HepG2 (cell line): ENCODE results near the gene MLNR. TPM values are rescaled to one million over a fixed set of nuclear protein-coding genes. Genes with fewer than 3 reads are reported as not detected.

Source experiments
- ATAC-seq: fragments of 200-7000 bp; cut with Tn5 transposase; 3 replicates; pipeline ENCODE4 v1.9.1; 2020; ENCODE audit warnings: mild to moderate bottlenecking, moderate library complexity
- BruUV-seq: library from RNA; stranded (reverse); fragments of 400-500 nt; replicated peaks from 2 replicates; lab custom pipeline; 2021; lab: Mats Ljungman, UMichigan
- CTCF ChIA-PET: fragments of 300-600 bp; formaldehyde crosslinking; extraction: SDS; loops from one replicate; lab custom pipeline; 2021; ENCODE audit warnings: low total read pairs, inconsistent platforms, low intra/inter-chr PET ratio; lab: Yijun Ruan, JAX
- POLR2A ChIA-PET: fragments of 350-600 bp; sonication (Branson Sonifier 250); formaldehyde crosslinking; loops from one replicate; lab custom pipeline; 2020; ENCODE audit warnings: antibody characterized with exemption, inconsistent platforms; lab: Yijun Ruan, JAX
- DNase-seq: peaks from one replicate; pipeline ENCODE4 v3.0.0-alpha.2; 2015; ENCODE audit warnings: low spot score
- FAIRE-seq: peaks from 3 replicates; lab custom pipeline; 2011; peaks lifted over from hg19 to GRCh38; lab: Jason Lieb, UNC
- H2AFZ ChIP-seq: one replicate; pipeline ENCODE4 v1.6.1; 2011; ENCODE audit warnings: low read length, inconsistent platforms
- H3K27ac ChIP-seq: fragments of 300-600 bp; 3 replicates; pipeline ENCODE4 v1.8.0; 2011; ENCODE audit warnings: mixed run types, mild to moderate bottlenecking, mixed read lengths, low read length, inconsistent platforms; ENCODE audit not compliant: insufficient read depth; ENCODE audit errors: extremely low read length
- H3K27me3 ChIP-seq, 2 experiments: fragments of 200-600 bp in 1 of 2; 2 replicates in 1 of 2; 3 replicates in 1 of 2; pipeline versions ENCODE4 v1.6.0 to v1.8.0; 2011; ENCODE audit warnings: low read length in 2 of 2, mild to moderate bottlenecking in 2 of 2, moderate library complexity in 2 of 2, inconsistent platforms in 1 of 2; ENCODE audit not compliant: insufficient read depth in 2 of 2, control insufficient read depth in 1 of 2
- H3K36me3 ChIP-seq, 2 experiments: fragments of 200-600 bp in 1 of 2; replicated peaks in 1 of 2; 2 replicates in 1 of 2; 3 replicates in 1 of 2; pipeline versions ENCODE4 v1.5.1 to v1.8.0; 2011; ENCODE audit warnings: low read length in 2 of 2, inconsistent platforms in 1 of 2; ENCODE audit not compliant: insufficient read depth in 2 of 2, control insufficient read depth in 1 of 2
- H3K4me1 ChIP-seq: 2 replicates; pipeline ENCODE4 v1.5.1; 2012; ENCODE audit warnings: low read length, inconsistent platforms; ENCODE audit not compliant: insufficient read depth
- H3K4me2 ChIP-seq: 2 replicates; pipeline ENCODE4 v1.6.0; 2011; ENCODE audit warnings: low read depth, low read length, inconsistent platforms
- H3K4me3 ChIP-seq, 3 experiments: fragments of 200-600 bp in 1 of 3; sonication (generic), shearing (Covaris generic) in 1 of 3; replicated peaks in 1 of 3; 2 replicates each; pipeline ENCODE4 v1.5.1; 2011 to 2016; ENCODE audit warnings: low read length in 3 of 3, inconsistent platforms in 2 of 3, low read depth in 2 of 3, mild to moderate bottlenecking in 2 of 3, control low read depth in 1 of 3, mixed read lengths in 1 of 3; ENCODE audit not compliant: insufficient read depth in 1 of 3
- H3K79me2 ChIP-seq: one replicate; pipeline ENCODE4 v1.6.1; 2011; ENCODE audit warnings: low read length, inconsistent platforms; ENCODE audit not compliant: insufficient read depth
- H3K9ac ChIP-seq: 2 replicates; pipeline ENCODE4 v1.6.0; 2011; ENCODE audit warnings: mild to moderate bottlenecking, low read depth, low read length, inconsistent platforms; ENCODE audit not compliant: insufficient read depth
- H3K9me3 ChIP-seq: 2 replicates; pipeline ENCODE4 v1.5.1; 2012; ENCODE audit warnings: mild to moderate bottlenecking, low read length
- H4K20me1 ChIP-seq: 2 replicates; pipeline ENCODE4 v1.6.0; 2011; ENCODE audit warnings: inconsistent platforms, mild to moderate bottlenecking, low read length, moderate library complexity; ENCODE audit not compliant: insufficient read depth
- ARNTL ChIP-seq: sonication (generic); formaldehyde crosslinking; IDR thresholded peaks from 2 replicates; pipeline ENCODE4 v1.4.0; 2020; ENCODE audit warnings: mild to moderate bottlenecking, missing genetic modification reagents
- CCDC6 ChIP-seq: sonication (generic); formaldehyde crosslinking; IDR thresholded peaks from 2 replicates; pipeline ENCODE4 v1.8.1; 2022; ENCODE audit warnings: mild to moderate bottlenecking, missing genetic modification reagents, moderate library complexity
- CHCHD3 ChIP-seq: sonication (generic); formaldehyde crosslinking; IDR thresholded peaks from 2 replicates; pipeline ENCODE4 v1.8.0; 2022; ENCODE audit warnings: mild to moderate bottlenecking, missing genetic modification reagents, moderate library complexity
- FOSL1 ChIP-seq: sonication (generic); formaldehyde crosslinking; IDR thresholded peaks from 2 replicates; pipeline ENCODE4 v1.9.0; 2021; ENCODE audit warnings: missing genetic modification reagents, borderline replicate concordance
- HNF1A ChIP-seq, 2 experiments: sonication (generic) in 1 of 2; formaldehyde crosslinking in 1 of 2; IDR thresholded peaks; 2 replicates each; pipeline versions ENCODE4 v1.4.0 to v1.6.1; 2016 to 2020; ENCODE audit warnings: borderline replicate concordance in 1 of 2, low read depth in 1 of 2, mild to moderate bottlenecking in 1 of 2, missing genetic modification reagents in 1 of 2
- NR2F1 ChIP-seq, 2 experiments: fragments of 450-650 bp in 1 of 2; formaldehyde crosslinking in 1 of 2; IDR thresholded peaks; 2 replicates each; pipeline versions ENCODE4 v1.5.0 to v1.6.1; 2016 to 2020; ENCODE audit warnings: mild to moderate bottlenecking in 1 of 2, missing compliant biosample characterization in 1 of 2, missing genetic modification reagents in 1 of 2, moderate library complexity in 1 of 2
- RAD21 ChIP-seq: fragments of 450-650 bp; formaldehyde crosslinking; IDR thresholded peaks from 2 replicates; pipeline ENCODE4 v1.5.0; 2020; ENCODE audit warnings: mild to moderate bottlenecking
- SIN3B ChIP-seq: fragments of 150-350 bp; IDR thresholded peaks from 2 replicates; pipeline ENCODE4 v1.6.1; 2014; ENCODE audit warnings: low read length
- SMC3 ChIP-seq: IDR thresholded peaks from 2 replicates; pipeline ENCODE4 v1.6.1; 2011; ENCODE audit warnings: low read length, improper control_type of control experiment
- SRSF4 ChIP-seq: fragments of 200-400 bp; formaldehyde crosslinking; IDR thresholded peaks from one replicate; pipeline ENCODE4 v1.6.1; 2018; ENCODE audit warnings: mild to moderate bottlenecking, low read depth, low read length, moderate library complexity; ENCODE audit not compliant: poor library complexity, severe bottlenecking
- STAG1 ChIP-seq: sonication (generic); formaldehyde crosslinking; IDR thresholded peaks from 2 replicates; pipeline ENCODE4 v1.4.0; 2020; ENCODE audit warnings: missing genetic modification reagents
- TARDBP ChIP-seq: sonication (generic); formaldehyde crosslinking; IDR thresholded peaks from 2 replicates; pipeline ENCODE4 v1.8.0; 2022; ENCODE audit warnings: mild to moderate bottlenecking, missing genetic modification reagents
- ZIK1 ChIP-seq: sonication (generic); formaldehyde crosslinking; IDR thresholded peaks from 2 replicates; pipeline ENCODE4 v1.5.0; 2020; ENCODE audit warnings: mild to moderate bottlenecking, low read depth, missing genetic modification reagents, borderline replicate concordance
- ZMYM4 ChIP-seq: sonication (generic); formaldehyde crosslinking; IDR thresholded peaks from 2 replicates; pipeline ENCODE4 v1.8.1; 2023; ENCODE audit warnings: mild to moderate bottlenecking, missing genetic modification reagents
- ZNF543 ChIP-seq: sonication (generic); formaldehyde crosslinking; IDR thresholded peaks from 2 replicates; pipeline ENCODE4 v1.4.0; 2020; ENCODE audit warnings: mild to moderate bottlenecking, missing genetic modification reagents
- ZNF629 ChIP-seq: sonication (generic); formaldehyde crosslinking; conservative IDR thresholded peaks from 2 replicates; pipeline ENCODE4 v1.5.0; 2020; ENCODE audit warnings: missing genetic modification reagents
- WGBS: methylation state at CpG from one replicate; pipeline ENCODE4 v1.1.6; 2017; ENCODE audit warnings: low lambda C conversion rate; 5-methylcytosine and 5-hydroxymethylcytosine counted together
- in situ Hi-C: cut with HindIII; loops from 2 replicates; pipeline ENCODE4 v1.10.0; 2017; ENCODE audit warnings: low pct_unique_long_range_greater_than_20kb; ENCODE audit not compliant: extremely low pct_ligation_motif_present
- intact Hi-C: fragments of 100-400 bp; cut with micrococcal nuclease; formaldehyde crosslinking; loops from one replicate; pipeline ENCODE4 v1.10.0; 2022; ENCODE audit not compliant: unreplicated experiment
- polyA plus RNA-seq, 8 experiments: library from polyadenylated mRNA; depleted of rRNA in 3 of 8; stranded (reverse) in 7 of 8; unstranded in 1 of 8; fragments of >200 nt; fragmentation: Illumina TruSeq in 4 of 8; extraction: Trizol in 4 of 8; gene quantifications; 2 replicates each; pipeline versions ENCODE4 v1.2.1 to v1.2.3, GENCODE V29; 2011 to 2016; ENCODE audit warnings: low read depth in 4 of 8, missing spikeins in 1 of 8, mixed read lengths in 1 of 8; ENCODE audit not compliant: insufficient read depth in 1 of 8
- total RNA-seq, 5 experiments: library from RNA; depleted of rRNA; stranded (reverse); fragments of >200 nt; fragmentation: Illumina TruSeq; extraction: Trizol; gene quantifications; 2 replicates each; pipeline ENCODE4 v1.2.3, GENCODE V29; 2016; ENCODE audit warnings: low read depth in 1 of 5
- TF ChIP-seq, protein P1 (sequence below): sonication (generic); formaldehyde crosslinking; IDR thresholded peaks from 2 replicates; pipeline ENCODE4 v1.5.0; 2020; ENCODE audit warnings: mild to moderate bottlenecking, missing genetic modification reagents, moderate library complexity

Gene MLNR
- total and polyA plus RNA-seq, 2 of the 13 experiments (the other 11 are each of a cell fraction or from before 2014, with no cell fraction given): 0.46 TPM; not detected in 1

DNA sequence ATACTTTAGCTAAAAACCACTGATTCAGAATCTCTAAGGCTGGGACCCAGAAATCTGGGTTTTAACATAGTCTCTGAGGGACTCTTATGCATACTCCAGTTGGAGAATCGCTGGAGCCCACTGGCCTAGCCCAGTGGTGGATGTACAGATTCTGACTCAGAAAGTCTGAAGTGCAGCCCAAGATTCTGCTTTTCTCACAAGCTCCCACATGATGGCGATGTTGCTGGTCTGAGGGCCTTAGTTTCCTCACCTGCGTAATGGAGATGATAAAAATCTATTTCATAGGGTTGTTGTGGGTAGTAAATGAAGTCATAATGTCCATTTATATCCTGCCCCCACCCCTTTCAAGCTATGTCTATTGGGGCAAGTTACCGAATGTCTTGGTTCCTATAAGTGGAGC is 19.9 kb downstream of the MLNR start:
- no peaks in the 10 kb centered on the region for H3K4me1 ChIP-seq
- H2AFZ ChIP-seq: no peak overlapping the region
- H3K4me3 ChIP-seq: no peak overlapping the region
- BruUV-seq: no TSS peak
- in situ Hi-C loops (no loop called here), intact Hi-C loops (loop anchor here (1.0 kb wide), 1 partner anchor 41 kb away; no protein-coding TSS in a partner anchor)
- 16% methylated on average over 4 of the region's 4 CpGs for WGBS
- no peaks in the 10 kb centered on the region for H3K9me3 ChIP-seq
- no peak overlapping the region for H3K9ac ChIP-seq
- no peaks in the 10 kb centered on the region for H4K20me1 ChIP-seq
- H3K27ac ChIP-seq: no peak overlapping the region
- H3K36me3 ChIP-seq: no peaks in the 10 kb centered on the region
- no peak overlapping the region for H3K4me2 ChIP-seq
- no peaks in the 10 kb centered on the region for H3K27me3 ChIP-seq
- FAIRE-seq (peak; percentile 83), DNase-seq (peak; percentile 22), ATAC-seq (peak; percentile 85)
- ChIA-PET CTCF (interaction anchor here (0.7 to 1.4 kb wide), 2 partner anchors 41 to 367 kb away, joined by 4 to 9 read pairs; no protein-coding TSS in a partner anchor), POLR2A (no interaction called here)
- TF ChIP-seq ZIK1 (CRISPR knock-in tag): no peak
- TF ChIP-seq HNF1A (IDR thresholded peaks at IDR 0.05; ENCODE audit: low read depth): no peak
- no peak for TF ChIP-seq HNF1A (CRISPR knock-in tag; IDR thresholded peaks at IDR 0.05; ENCODE audit: borderline replicate concordance)
- no peak for TF ChIP-seq ZNF543 (CRISPR knock-in tag)
- TF ChIP-seq SMC3: peak; percentile 47; the same call in 1 of the 2 replicates
- no peak for TF ChIP-seq TARDBP
- TF ChIP-seq, protein P1, sequence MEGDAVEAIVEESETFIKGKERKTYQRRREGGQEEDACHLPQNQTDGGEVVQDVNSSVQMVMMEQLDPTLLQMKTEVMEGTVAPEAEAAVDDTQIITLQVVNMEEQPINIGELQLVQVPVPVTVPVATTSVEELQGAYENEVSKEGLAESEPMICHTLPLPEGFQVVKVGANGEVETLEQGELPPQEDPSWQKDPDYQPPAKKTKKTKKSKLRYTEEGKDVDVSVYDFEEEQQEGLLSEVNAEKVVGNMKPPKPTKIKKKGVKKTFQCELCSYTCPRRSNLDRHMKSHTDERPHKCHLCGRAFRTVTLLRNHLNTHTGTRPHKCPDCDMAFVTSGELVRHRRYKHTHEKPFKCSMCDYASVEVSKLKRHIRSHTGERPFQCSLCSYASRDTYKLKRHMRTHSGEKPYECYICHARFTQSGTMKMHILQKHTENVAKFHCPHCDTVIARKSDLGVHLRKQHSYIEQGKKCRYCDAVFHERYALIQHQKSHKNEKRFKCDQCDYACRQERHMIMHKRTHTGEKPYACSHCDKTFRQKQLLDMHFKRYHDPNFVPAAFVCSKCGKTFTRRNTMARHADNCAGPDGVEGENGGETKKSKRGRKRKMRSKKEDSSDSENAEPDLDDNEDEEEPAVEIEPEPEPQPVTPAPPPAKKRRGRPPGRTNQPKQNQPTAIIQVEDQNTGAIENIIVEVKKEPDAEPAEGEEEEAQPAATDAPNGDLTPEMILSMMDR (CRISPR knock-in tag): peak; percentile 67
- no peak for TF ChIP-seq SRSF4
- no peak for TF ChIP-seq FOSL1 (CRISPR knock-in tag)
- 0 out of 2 replicates have a peak, but pooled peaks have one; percentile 19 for TF ChIP-seq RAD21 (CRISPR knock-in tag)
- TF ChIP-seq ZMYM4: no peak
- TF ChIP-seq SIN3B: no peak
- peak; percentile 62; the same call in 1 of the 2 replicates for TF ChIP-seq ZNF629 (CRISPR knock-in tag)
- no peak for TF ChIP-seq ARNTL (CRISPR knock-in tag)
- no peak for TF ChIP-seq CCDC6 (CRISPR knock-in tag)
- TF ChIP-seq CHCHD3 (CRISPR knock-in tag): no peak
- TF ChIP-seq STAG1: peak; percentile 55
- TF ChIP-seq NR2F1 (CRISPR knock-in tag; IDR thresholded peaks at IDR 0.05): no peak
- no peaks in the 10 kb centered on the region for H3K79me2 ChIP-seq
